Measurements from ENCODE around the gene ZNF385B. TPM values are rescaled to one million over a fixed set of nuclear protein-coding genes. Genes with fewer than 3 reads are reported as not detected.

The ZNF385B gene
- total RNA-seq, 2 donors from 2014 or later: 2.0 to 6.2 TPM

GRCh38 chr2:179701524-179702110, 159.8 kb downstream of the ZNF385B start:
- intact Hi-C loops (cut with DNase I): no loop called here
- DNase-seq (ENCODE audit: low spot score): no peak

- intact Hi-C loops (cut with DNase I): no loop called here
Measured at GRCh38 chr2:179695486-179695885, 165.9 kb downstream of the ZNF385B start.

DNA sequence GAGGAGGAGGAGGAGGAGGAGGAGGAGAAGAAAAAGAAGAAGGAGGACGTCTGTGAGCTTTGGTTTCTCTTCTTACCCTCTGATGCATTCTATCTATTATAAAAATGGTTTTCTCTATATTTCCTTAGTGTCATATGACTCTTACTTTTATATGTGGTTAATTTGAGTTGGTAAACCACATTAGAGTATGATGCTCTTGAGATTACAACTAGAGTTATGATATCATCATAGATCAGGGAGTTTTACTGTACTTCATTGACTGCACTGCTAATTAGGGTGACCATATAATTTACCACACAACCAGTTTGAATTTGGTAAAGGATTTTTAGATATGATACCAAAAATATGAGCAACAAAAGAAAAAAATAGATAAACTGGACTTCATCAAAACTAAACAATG, 166.4 kb downstream of the ZNF385B start:
- intact Hi-C loops (cut with DNase I): no loop called here
- no peak for DNase-seq (ENCODE audit: low spot score)

More at GRCh38 chr2:179695486-179695885, 165.9 kb downstream of the ZNF385B start:
- no peak for DNase-seq (ENCODE audit: low spot score)

DNA sequence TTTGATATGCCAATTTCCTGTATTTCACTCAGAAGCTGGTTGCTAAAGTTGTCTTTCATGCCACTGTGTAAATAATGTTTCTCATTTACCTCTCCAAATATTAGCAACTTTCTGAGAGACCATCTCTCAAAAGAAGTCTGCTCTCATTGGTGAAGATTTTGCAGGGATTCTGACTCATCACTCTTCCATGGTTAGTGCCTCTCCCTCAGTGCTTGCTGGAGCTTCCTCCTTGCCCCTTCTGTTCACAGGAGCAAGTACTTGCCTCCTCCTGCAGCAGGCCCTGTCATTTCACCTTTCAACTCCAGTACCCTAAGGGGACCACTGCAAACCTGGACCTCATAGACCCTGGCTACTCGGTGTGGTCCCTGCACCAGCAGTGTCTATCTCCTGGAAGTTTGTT, 168.8 kb downstream of the ZNF385B start:
- no peak for DNase-seq (ENCODE audit: low spot score)
- intact Hi-C loops (cut with DNase I): no loop called here

DNA sequence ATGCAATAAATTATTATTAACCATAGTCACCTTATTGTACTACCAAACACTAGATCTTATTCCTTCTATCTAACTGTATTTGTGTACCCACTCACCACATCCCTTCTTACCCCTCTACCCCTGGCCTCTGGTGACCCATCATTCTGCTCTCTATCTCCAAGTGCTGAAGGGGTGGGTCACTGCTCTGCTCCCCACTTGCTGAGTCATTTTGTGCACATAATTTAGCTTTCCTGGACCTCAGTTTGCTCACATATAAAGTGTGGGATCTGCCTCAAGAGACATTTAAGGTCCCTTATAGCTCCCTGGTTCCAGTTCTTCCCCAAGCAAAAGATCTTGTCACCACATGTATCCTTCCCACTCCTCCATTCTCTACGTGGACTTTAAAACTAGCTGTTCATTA, 169.4 kb downstream of the ZNF385B start:
- DNase-seq (ENCODE audit: low spot score): no peak
- intact Hi-C loops (cut with DNase I): no loop called here

DNA sequence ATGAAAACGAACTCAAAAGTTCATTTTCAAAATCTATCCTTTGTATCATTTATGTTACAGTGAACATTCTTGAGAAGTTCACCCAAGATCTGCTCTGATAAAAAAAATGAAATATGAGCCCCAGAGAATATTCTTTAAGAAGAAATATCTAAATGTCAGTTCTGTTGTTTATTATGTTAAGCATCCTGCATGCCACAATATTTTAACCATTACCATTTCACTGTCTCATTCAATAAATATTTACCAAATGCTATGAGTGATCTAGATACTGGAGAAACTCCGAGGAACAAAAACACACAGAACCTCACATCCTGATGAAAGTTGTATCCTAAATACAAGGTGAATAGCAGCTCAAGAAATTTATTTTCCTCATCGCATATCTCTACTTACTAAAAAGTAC, 170.2 kb downstream of the ZNF385B start:
- intact Hi-C loops (cut with DNase I): no loop called here
- DNase-seq (ENCODE audit: low spot score): no peak

DNA sequence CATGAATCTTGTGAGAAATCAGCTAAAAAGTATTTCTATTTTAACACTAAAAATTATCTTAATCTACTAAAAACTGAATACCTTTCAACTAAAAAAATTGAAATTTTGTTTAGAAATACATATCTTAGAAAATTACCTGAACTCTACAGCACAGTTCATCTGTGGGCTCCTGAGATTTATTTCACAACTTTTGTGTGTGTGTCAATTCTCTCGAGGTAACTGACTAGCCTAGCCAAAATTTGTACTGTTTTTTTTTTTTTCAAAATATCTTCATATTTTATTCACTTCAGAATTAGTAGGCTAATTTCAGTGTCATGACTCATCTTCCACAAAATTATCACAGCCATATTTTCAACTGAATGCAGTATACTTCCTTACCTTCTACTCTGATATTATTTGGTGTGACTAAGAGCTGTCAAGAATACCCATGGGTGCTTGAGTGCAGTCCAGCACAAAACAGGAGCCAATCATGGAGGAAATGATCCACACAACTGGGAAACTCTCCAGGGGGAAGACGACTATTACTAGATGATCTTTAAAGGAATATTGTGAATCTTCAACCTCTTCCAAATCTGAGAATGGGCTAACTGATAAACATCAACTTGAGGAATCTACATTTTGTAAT, 174.6 kb downstream of the ZNF385B start:
- no peak for DNase-seq (ENCODE audit: low spot score)
- intact Hi-C loops (cut with DNase I): no loop called here

- intact Hi-C loops (cut with DNase I): no loop called here
- DNase-seq (ENCODE audit: low spot score): no peak
Measured at GRCh38 chr2:179686069-179686468, 175.3 kb downstream of the ZNF385B start.

DNA sequence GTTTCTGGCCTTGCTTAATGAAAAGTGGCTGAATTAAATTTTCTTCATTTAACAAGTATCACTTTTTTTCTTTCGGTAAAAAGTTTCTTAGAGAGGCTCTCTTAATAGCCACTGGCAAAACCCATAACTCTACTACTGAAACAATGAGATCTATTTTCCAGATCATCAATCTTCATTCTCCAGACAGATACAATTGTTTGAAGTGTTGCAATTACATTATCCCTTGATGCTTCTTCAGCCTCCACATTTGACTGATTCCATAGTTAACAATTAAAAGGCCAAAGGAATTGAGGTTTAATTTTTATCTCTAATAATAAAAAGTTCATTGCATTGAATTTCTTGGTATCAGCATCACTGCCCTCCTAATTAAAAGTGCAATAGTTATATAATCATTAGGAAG, 176.3 kb downstream of the ZNF385B start:
- no peak for DNase-seq (ENCODE audit: low spot score)
- intact Hi-C loops (cut with DNase I): no loop called here

DNA sequence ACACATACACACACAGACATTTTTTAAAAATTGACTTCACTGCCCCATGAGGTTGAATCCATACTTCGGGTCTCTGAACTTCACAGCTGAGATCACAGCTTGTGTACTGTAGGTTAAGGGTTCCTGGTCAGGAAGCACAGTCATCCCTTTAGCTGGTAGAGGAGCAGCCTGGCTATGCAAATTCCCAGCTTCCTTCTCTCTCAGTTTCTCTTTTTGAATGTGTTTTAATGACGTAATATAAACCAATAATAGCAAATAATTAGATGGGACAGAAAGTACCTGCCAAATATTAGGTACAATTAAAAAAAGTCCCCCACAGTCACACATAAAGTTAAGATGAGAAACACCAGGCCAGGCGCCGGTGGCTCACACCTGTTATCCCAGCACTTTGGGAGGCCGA, 178.7 kb downstream of the ZNF385B start:
- intact Hi-C loops (cut with DNase I): no loop called here
- no peak for DNase-seq (ENCODE audit: low spot score)

DNA sequence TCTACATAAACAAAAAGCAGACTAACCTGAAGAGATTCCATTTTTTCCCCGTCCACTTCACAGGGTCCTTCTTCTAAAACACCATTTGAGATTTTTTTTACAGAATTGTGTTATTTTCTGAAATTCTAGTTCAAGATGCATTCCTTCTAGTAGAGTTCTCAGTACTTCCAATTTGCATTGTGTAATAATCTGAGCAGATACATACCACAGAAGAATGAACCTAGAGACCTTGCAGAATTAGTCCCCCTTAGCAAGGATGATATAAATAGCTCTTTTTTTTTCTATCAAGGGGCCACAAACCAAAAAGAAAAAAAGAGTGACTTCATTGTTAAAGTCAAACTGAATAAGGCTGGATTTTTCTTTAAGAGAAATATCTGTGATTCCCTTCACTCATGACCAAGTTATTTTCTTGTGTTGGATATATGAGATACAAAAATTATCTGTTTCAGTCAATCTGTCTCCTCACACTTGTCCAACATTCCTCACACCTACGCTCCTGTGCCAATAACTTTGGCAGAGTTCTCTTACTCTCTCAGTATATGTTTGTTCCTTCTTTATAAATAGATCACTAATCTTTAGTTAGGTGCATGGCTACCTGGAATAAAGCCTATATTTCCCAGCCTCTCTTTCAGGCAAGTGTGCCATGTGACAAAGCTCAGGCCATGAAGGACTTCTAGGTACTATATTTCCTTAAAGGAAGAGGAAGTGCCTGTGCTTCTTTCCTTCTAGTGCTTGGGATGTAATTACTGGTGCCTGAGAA, 183.5 kb downstream of the ZNF385B start:
- DNase-seq (ENCODE audit: low spot score): no peak

DNA sequence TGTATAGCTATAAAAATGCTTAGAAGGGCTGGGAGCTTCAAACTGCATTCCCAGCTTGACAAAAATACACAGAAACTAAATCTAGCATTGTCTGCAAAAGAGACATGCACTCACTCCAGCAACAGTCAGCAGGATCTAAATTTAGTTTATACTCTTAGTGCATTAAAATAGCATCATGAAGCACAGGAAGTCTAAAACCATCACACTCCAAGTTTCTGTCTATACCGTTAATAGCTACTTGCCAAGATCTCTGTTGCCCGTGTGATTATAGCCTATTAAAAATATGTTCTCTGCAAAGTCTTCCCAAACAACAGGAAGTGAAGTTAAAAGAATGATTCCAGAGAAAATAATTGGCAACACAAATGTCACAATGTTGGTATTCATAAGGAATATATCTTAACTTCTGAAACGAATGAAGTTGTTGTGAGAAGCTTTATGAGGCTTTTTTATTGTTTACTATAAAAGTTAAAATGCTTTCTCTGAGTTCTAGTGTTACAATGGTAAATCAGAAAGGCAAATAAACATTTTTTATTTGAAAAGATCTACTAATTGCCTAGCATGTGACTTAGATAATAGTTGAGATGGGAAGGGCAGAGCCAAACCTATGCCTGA, 184.2 kb downstream of the ZNF385B start:
- DNase-seq (ENCODE audit: low spot score): no peak
- intact Hi-C loops (cut with DNase I): no loop called here

More for the DNA sequence above, 183.5 kb downstream of the ZNF385B start:
- intact Hi-C loops (cut with DNase I): no loop called here

DNA sequence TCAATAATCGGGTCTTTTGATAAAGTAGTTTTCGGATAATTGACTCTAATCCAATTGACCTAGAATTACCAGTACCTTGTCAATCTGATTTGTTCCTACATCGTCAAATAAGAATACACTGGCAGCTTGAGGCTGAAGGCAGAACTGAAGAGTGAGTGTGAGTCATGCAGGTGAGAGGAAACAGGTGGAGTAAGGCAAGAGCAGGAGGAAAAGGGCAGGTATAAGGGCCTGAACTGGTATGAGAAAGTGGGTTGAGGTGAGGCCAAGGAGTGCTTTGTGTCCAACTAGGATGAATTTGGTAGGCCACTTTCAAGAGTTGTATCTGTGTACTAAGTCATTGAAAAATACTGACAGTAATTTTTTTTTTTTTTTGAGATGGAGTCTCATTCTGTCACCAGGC, 186.0 kb downstream of the ZNF385B start:
- intact Hi-C loops (cut with DNase I): no loop called here
- no peak for DNase-seq (ENCODE audit: low spot score)

DNA sequence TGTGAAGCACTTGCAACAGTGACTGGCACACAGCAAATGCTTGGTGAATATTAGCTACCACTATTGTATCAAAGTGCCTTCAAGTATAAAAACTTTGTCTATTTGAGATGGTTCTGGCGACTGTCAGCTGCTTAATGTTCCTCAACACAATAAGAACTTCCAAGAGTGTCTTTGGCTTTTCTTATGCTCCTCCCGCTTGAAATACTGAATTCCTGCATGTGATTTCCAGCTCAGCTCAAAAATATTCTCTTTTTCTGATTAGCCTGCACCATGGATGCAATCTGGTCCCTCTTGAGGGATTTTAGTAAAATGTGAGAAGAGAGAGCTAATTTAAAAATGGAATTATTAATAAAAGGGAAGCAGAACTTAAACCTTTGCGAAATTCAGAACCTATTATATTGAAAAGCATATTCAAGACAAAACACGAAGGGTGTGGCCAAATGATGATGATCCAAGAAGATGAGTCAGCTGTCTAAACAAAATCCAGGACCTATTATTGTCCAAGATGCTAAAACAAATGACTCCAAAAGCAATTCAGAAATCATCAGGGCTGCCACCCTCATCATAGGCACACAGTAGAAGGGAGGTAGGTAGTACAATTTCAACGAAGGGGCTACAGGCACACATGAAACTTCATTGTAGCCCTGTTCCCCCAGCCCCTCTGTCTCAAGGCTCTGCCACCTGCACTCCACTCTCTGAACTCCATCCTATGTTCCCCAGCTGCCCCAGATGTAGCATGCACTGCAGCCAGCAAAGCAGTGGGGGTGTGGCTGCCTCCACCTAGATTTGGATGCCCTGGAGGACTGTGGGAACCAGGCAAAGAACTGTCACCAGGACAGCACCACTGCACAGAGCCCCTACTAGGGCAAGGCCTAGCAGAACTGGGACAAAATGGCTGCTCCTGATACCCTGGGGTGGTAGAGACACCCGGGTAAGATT, 190.1 kb downstream of the ZNF385B start:
- intact Hi-C loops (cut with DNase I): no loop called here
- no peak for DNase-seq (ENCODE audit: low spot score)

- no peak for DNase-seq (ENCODE audit: low spot score)
- intact Hi-C loops (cut with DNase I): no loop called here
Measured at GRCh38 chr2:179669196-179669595, 192.2 kb downstream of the ZNF385B start.

DNA sequence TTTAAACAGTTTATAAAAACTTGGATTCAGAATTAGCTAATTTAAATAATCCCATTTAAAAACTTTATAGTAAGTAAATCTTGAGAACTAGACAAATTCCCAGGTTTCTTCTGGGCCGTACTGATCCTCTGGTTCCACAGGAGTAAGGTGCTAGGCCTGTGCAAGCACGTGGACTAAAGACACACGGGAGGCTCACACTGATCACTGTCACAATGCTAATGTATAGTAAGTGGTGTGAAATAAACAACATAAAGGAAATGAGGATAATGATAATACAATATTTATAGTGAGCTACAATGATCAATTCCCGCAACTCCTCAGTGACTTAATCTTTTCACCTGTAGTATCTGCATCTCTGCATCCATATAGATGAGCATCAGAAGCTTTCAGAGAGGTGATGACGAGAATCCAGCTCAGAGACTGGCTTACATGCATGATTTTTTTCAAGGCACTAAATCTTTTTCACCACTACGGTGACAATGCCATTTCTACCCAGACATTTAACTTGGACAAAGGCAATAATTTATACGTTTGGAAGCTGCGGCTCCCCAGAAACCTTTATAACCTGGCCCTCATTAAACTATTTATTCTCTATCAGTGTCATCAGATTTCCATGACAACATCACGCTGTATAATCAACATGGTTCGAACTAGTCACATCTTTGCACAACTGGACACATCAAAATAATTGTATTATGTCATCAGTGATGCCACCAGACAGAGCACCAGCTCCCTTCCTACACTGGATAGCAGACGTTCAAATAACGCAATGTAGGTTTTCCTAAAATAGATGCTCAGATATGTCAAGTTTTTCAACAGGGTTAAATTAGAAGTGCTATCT, 196.2 kb downstream of the ZNF385B start:
- intact Hi-C loops (cut with DNase I): no loop called here
- DNase-seq (ENCODE audit: low spot score): no peak

DNA sequence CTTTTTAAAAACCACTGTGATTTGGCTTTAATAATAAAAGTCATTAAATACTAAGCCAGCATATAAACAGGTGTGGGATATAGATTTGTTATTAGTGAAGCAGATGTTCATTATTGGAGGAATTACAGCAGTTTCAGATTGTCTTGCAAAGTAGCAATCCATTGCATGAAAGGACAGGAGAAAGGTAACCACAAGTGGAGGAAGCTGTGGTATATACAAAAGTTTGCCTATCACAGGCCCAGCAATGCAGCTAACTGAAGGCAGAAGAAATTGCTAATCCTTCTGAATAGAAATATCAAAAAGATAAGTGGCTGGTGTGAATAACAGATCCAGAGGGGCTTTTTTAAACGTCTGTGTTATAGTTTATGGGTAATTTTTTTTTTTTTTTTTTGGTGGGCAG, 199.4 kb downstream of the ZNF385B start:
- no peak for DNase-seq (ENCODE audit: low spot score)
- intact Hi-C loops (cut with DNase I): no loop called here

- intact Hi-C loops (cut with DNase I): no loop called here
- DNase-seq (ENCODE audit: low spot score): no peak
Measured at GRCh38 chr2:179657068-179657595, 204.3 kb downstream of the ZNF385B start.

Measured in posterior vena cava (tissue), 2 donors.